ENCODE measurements around the gene PARPBP. TPM values are rescaled to one million over a fixed set of nuclear protein-coding genes. Genes with fewer than 3 reads are reported as not detected.

PARPBP gene
- total RNA-seq, 1 experiment from 2014 or later, result 23.5 TPM

GRCh38 chr12:102107970-102108369 is 12.0 kb upstream of the PARPBP start:
- no peak overlapping the region for H3K4me3 ChIP-seq (replicated peaks in 1 of 2; ENCODE audit: low read depth in 1 of 2, low read length in 2 of 2)
- H3K4me1 ChIP-seq (ENCODE audit: control insufficient read depth in 1 of 2, insufficient read depth in 2 of 2, low read length in 2 of 2), result no peaks in the 10 kb centered on the region
- DNase-seq (ENCODE audit: low read depth, low spot score) (no peak), ATAC-seq (no peak)
- intact Hi-C loops (cut with micrococcal nuclease), result no loop called here
- no TSS peak for BruUV-seq (replicated peaks)
- peaks cover 21% of the 10 kb centered on the region for H3K79me2 ChIP-seq (ENCODE audit: insufficient read depth, low read length)
- no peaks in the 10 kb centered on the region for H3K9me2 ChIP-seq (ENCODE audit: insufficient read depth)
- no peak overlapping the region for H3K9ac ChIP-seq (ENCODE audit: low read length)
- H3K36me3 ChIP-seq (ENCODE audit: control insufficient read depth in 1 of 2, insufficient read depth in 2 of 2, low read length in 2 of 2), result peaks cover 23 to 73% of the 10 kb centered on the region in 2 experiments; a peak in 3 of 4 replicates
- ChIA-PET RAD21 (ENCODE audit: low non-redundant PET in 1 of 2, low total read pairs in 2 of 2, uncharacterized antibody in 2 of 2, unreplicated experiment in 2 of 2) (no interaction called here), POLR2A (no interaction called here), CTCF (no interaction called here)
- H2AFZ ChIP-seq (ENCODE audit: low read depth, low read length, poor library complexity, severe bottlenecking), result no peak overlapping the region
- no peaks in the 10 kb centered on the region for H4K20me1 ChIP-seq (ENCODE audit: insufficient read depth)
- TF ChIP-seq MAX (IDR thresholded peaks at IDR 0.05) (no peak), ZFX (IDR thresholded peaks at IDR 0.05) (no peak), REST (IDR thresholded peaks at IDR 0.05; ENCODE audit: low read depth) (no peak), ZBTB33 (IDR thresholded peaks at IDR 0.05; ENCODE audit: extremely low read depth, insufficient replicate concordance, low read length) (no peak), ZNF274 (IDR thresholded peaks at IDR 0.05; ENCODE audit: low read depth, low read length) (no peak), YY1 (IDR thresholded peaks at IDR 0.05; ENCODE audit: extremely low read depth, insufficient replicate concordance, low read depth, low read length) (no peak), SP1 (IDR thresholded peaks at IDR 0.05; ENCODE audit: low read depth) (no peak), CTCF (IDR thresholded peaks at IDR 0.05 in 2 of 3, conservative IDR thresholded peaks at IDR 0.05 in 1 of 3; ENCODE audit: borderline replicate concordance in 1 of 3, insufficient read depth in 1 of 3, low read depth in 2 of 3, low read length in 2 of 3) (no peak), SRF (IDR thresholded peaks at IDR 0.05; ENCODE audit: low read depth) (no peak), CBX3 (IDR thresholded peaks at IDR 0.05; ENCODE audit: low read depth) (no peak), CEBPB (IDR thresholded peaks at IDR 0.05; ENCODE audit: low read depth) (no peak), JUND (IDR thresholded peaks at IDR 0.05) (no peak), ATF3 (IDR thresholded peaks at IDR 0.05) (no peak), EGR1 (IDR thresholded peaks at IDR 0.05; ENCODE audit: low read depth) (no peak)
- H3K27me3 ChIP-seq (ENCODE audit: insufficient read depth, low read length), result no peaks in the 10 kb centered on the region
- H3K9me3 ChIP-seq (ENCODE audit: control insufficient read depth in 1 of 2, insufficient read depth in 1 of 2, low read depth in 1 of 2, low read length in 2 of 2), result peaks cover 0 to 6% of the 10 kb centered on the region in 2 experiments; a peak in 3 of 4 replicates
- no peak overlapping the region for H3K27ac ChIP-seq (ENCODE audit: low read depth, low read length)
- H3K4me2 ChIP-seq (ENCODE audit: low read length), result no peak overlapping the region

Data from HCT116 (cell line).